HFF-Myc (cell line): ENCODE results near the gene FBLN2.
A peak's percentile ranks its signal among the peaks of the same experiment; 100 is the strongest.

Experiments used
- DNase-seq: peaks from one replicate; pipeline ENCODE4 v3.0.0-alpha.2; 2011; ENCODE audit warnings: low read depth; ENCODE audit errors: extremely low read depth
- H3K4me3 ChIP-seq: replicated peaks from 2 replicates; pipeline ENCODE4 v1.5.1; 2011; ENCODE audit warnings: low read depth, mild to moderate bottlenecking, control low read depth, low read length
- CTCF ChIP-seq: IDR thresholded peaks from 2 replicates; pipeline ENCODE4 v1.5.1; 2012; ENCODE audit warnings: mild to moderate bottlenecking, low read depth, low read length, control low read depth; ENCODE audit errors: missing control alignments

The FBLN2 gene

GRCh38 chr3:13656584-13657301 is 107.8 kb downstream of the FBLN2 start:
- H3K4me3 ChIP-seq: no peak overlapping the region
- no peak for DNase-seq
- no peak for TF ChIP-seq CTCF

- TF ChIP-seq CTCF: peak; percentile 87
- H3K4me3 ChIP-seq: no peak overlapping the region
- DNase-seq: no peak
These were observed 108.9 kb downstream of the FBLN2 start for GRCh38 chr3:13657660-13658435.

GRCh38 chr3:13658681-13659080 is 109.8 kb downstream of the FBLN2 start:
- no peak for TF ChIP-seq CTCF

GRCh38 chr3:13659221-13659969 is 110.5 kb downstream of the FBLN2 start:
- no peak for DNase-seq
- no peak overlapping the region for H3K4me3 ChIP-seq
- no peak for TF ChIP-seq CTCF

More at GRCh38 chr3:13658681-13659080, 109.8 kb downstream of the FBLN2 start:
- H3K4me3 ChIP-seq: no peak overlapping the region
- DNase-seq: no peak

- no peak for DNase-seq
- TF ChIP-seq CTCF: no peak
- H3K4me3 ChIP-seq: no peak overlapping the region
These were observed 111.3 kb downstream of the FBLN2 start for GRCh38 chr3:13660042-13660874.

GRCh38 chr3:13661121-13661520 is 112.2 kb downstream of the FBLN2 start:
- H3K4me3 ChIP-seq: no peak overlapping the region
- TF ChIP-seq CTCF: no peak
- DNase-seq: no peak
